ENCODE data around the gene COPS6.

The COPS6 gene

GRCh38 chr7:100132697-100133151, 44.0 kb downstream of the COPS6 start:
- H3K27ac ChIP-seq (ENCODE audit: low read length): no peak overlapping the region
- no peaks in the 10 kb centered on the region for H4K20me1 ChIP-seq (ENCODE audit: insufficient read depth, low read length)
- TF ChIP-seq EZH2phosphoT487 (IDR thresholded peaks at IDR 0.05; ENCODE audit: low read length) (no peak), CTCF (IDR thresholded peaks at IDR 0.05; ENCODE audit: low read length) (peak; percentile 93)
- peaks cover 11% of the 10 kb centered on the region for H3F3A ChIP-seq (ENCODE audit: insufficient read depth, low read length)
- no peaks in the 10 kb centered on the region for H3K79me2 ChIP-seq (ENCODE audit: low read length)
- DNase-seq: peak; percentile 63
- no peaks in the 10 kb centered on the region for H3K9me3 ChIP-seq (replicated peaks; ENCODE audit: insufficient read depth, low read length)
- H3K9ac ChIP-seq (ENCODE audit: low read length): no peak overlapping the region
- H2AFZ ChIP-seq (ENCODE audit: low read length): 0 out of 2 replicates have a peak overlapping the region, but pooled peaks have one; percentile 21
- H3K4me1 ChIP-seq (ENCODE audit: low read length): peaks cover 14% of the 10 kb centered on the region
- H3K4me3 ChIP-seq (ENCODE audit: low read length): no peak overlapping the region
- no peaks in the 10 kb centered on the region for H3K36me3 ChIP-seq (replicated peaks; ENCODE audit: insufficient read depth, low read length)
- no peaks in the 10 kb centered on the region for H3K9me2 ChIP-seq (replicated peaks; ENCODE audit: insufficient read depth, low read length)
- H3K4me2 ChIP-seq (ENCODE audit: low read depth, low read length): no peak overlapping the region
- no peaks in the 10 kb centered on the region for H3K27me3 ChIP-seq (replicated peaks; ENCODE audit: insufficient read depth, low read length)

- no peak for DNase-seq
- Histone ChIP-seq H3F3A (ENCODE audit: insufficient read depth, low read length) (no peaks in the 10 kb centered on the region), H3K36me3 (replicated peaks; ENCODE audit: insufficient read depth, low read length) (no peaks in the 10 kb centered on the region), H3K27me3 (replicated peaks; ENCODE audit: insufficient read depth, low read length) (no peaks in the 10 kb centered on the region), H3K79me2 (ENCODE audit: low read length) (no peaks in the 10 kb centered on the region), H3K9me2 (replicated peaks; ENCODE audit: insufficient read depth, low read length) (no peaks in the 10 kb centered on the region), H3K4me2 (ENCODE audit: low read depth, low read length) (no peak overlapping the region), H2AFZ (ENCODE audit: low read length) (no peak overlapping the region), H3K27ac (ENCODE audit: low read length) (no peak overlapping the region), H4K20me1 (ENCODE audit: insufficient read depth, low read length) (no peaks in the 10 kb centered on the region), H3K9me3 (replicated peaks; ENCODE audit: insufficient read depth, low read length) (no peaks in the 10 kb centered on the region), H3K4me1 (ENCODE audit: low read length) (peaks cover 3% of the 10 kb centered on the region; the same call in 1 of the 2 replicates), H3K9ac (ENCODE audit: low read length) (no peak overlapping the region), H3K4me3 (ENCODE audit: low read length) (no peak overlapping the region)
- TF ChIP-seq EZH2 (optimal IDR thresholded peaks at IDR 0.05; ENCODE audit: low read depth, low read length) (no peak), EZH2phosphoT487 (IDR thresholded peaks at IDR 0.05; ENCODE audit: low read length) (no peak), CTCF (IDR thresholded peaks at IDR 0.05; ENCODE audit: low read length) (no peak)
Measured at GRCh38 chr7:100137851-100138760, 49.3 kb downstream of the COPS6 start.

- H3K4me1 ChIP-seq (ENCODE audit: low read length): peaks cover 3% of the 10 kb centered on the region; the same call in 1 of the 2 replicates
- no peaks in the 10 kb centered on the region for H3F3A ChIP-seq (ENCODE audit: insufficient read depth, low read length)
- no peak overlapping the region for H3K4me3 ChIP-seq (ENCODE audit: low read length)
- no peak overlapping the region for H3K4me2 ChIP-seq (ENCODE audit: low read depth, low read length)
- TF ChIP-seq EZH2 (optimal IDR thresholded peaks at IDR 0.05; ENCODE audit: low read depth, low read length) (no peak), EZH2phosphoT487 (IDR thresholded peaks at IDR 0.05; ENCODE audit: low read length) (no peak), CTCF (IDR thresholded peaks at IDR 0.05; ENCODE audit: low read length) (no peak)
- no peaks in the 10 kb centered on the region for H3K36me3 ChIP-seq (replicated peaks; ENCODE audit: insufficient read depth, low read length)
- no peaks in the 10 kb centered on the region for H3K79me2 ChIP-seq (ENCODE audit: low read length)
- H3K9me2 ChIP-seq (replicated peaks; ENCODE audit: insufficient read depth, low read length): no peaks in the 10 kb centered on the region
- H3K27me3 ChIP-seq (replicated peaks; ENCODE audit: insufficient read depth, low read length): no peaks in the 10 kb centered on the region
- 0 out of 2 replicates have a peak overlapping the region, but pooled peaks have one; percentile 34 for H2AFZ ChIP-seq (ENCODE audit: low read length)
- no peak for DNase-seq
- H3K27ac ChIP-seq (ENCODE audit: low read length): no peak overlapping the region
- H4K20me1 ChIP-seq (ENCODE audit: insufficient read depth, low read length): no peaks in the 10 kb centered on the region
- no peak overlapping the region for H3K9ac ChIP-seq (ENCODE audit: low read length)
- no peaks in the 10 kb centered on the region for H3K9me3 ChIP-seq (replicated peaks; ENCODE audit: insufficient read depth, low read length)
Measured at GRCh38 chr7:100141555-100141949, 52.8 kb downstream of the COPS6 start.

All from MM.1S (cell line).